Left lobe of liver (tissue), 2 donors: ENCODE results near the gene KRT27. TPM values are rescaled to one million over a fixed set of nuclear protein-coding genes. Genes with fewer than 3 reads are reported as not detected.
A peak's percentile ranks its signal among the peaks of the same experiment; 100 is the strongest.

ENCODE experiments used
- ATAC-seq: fragments of 200-7000 bp; cut with Tn5 transposase; one replicate; pipeline ENCODE4 v1.9.1; 2020; ENCODE audit warnings: mild to moderate bottlenecking, moderate library complexity
- DNase-seq: peaks from one replicate; pipeline ENCODE4 v3.0.0-alpha.2; 2020; ENCODE audit warnings: low spot score
- total RNA-seq: library from RNA; stranded (reverse); gene quantifications from one replicate; pipeline ENCODE4 v1.2.1, GENCODE V29; 2021
- donor health status: DM: no; HTN: no; CAD: no; lungs with moderate emphysema.
- donor health status: DM: no; HTN: yes; CAD: no.

KRT27 gene
- total RNA-seq, 1 donor from 2014 or later = not detected

DNA sequence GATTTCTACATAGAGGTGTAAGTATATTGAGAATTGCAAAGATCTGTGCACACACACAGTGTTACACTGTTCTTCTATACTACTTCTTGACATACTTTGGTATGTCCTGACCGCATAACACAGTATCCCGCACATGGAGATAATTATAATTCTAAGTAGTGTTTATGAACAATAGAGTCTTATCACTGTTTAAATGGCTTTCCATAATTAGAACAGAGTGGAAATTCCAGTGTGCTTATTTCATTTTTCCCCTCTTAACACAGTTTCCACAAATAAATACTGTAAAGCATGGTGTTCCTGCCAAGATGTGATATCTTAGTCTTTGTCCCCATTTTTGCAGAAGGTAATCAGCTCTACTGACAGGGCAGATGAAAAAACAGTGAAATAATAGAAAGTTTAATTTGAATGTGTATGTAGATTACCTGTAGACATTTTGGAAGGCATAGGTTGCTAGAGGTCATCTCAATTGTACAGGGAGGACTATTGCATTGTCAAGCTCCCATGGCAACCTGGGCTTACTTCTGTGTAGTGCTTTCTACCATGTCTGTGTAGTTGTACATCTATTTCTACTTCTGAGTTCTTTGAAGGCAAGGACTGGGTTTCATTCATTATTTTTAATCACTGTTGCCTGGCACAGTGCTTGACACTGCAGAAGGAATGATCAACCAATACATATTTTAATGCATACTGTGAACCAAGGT, 27.5 kb upstream of the KRT27 start:
- ATAC-seq (no peak), DNase-seq (no peak)

DNA sequence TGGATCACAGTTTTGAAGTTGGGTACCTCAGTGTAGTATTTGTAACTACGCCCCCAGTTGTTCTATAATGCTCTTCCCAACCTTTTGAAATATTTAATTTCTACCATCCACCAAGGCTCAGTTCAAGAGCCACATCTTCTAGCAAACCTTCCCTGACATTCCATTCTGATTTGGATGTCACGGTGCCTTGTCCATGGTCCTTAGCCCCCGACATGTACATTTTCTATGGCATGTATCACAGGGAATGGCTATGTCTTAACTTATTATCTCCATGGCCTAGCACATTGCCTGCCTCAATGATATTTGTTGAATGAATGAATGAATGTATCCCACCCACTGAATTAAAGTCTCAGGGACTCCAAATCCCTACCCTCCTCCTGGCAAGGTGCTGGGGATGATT, 23.8 kb upstream of the KRT27 start:
- no peak for DNase-seq

DNA sequence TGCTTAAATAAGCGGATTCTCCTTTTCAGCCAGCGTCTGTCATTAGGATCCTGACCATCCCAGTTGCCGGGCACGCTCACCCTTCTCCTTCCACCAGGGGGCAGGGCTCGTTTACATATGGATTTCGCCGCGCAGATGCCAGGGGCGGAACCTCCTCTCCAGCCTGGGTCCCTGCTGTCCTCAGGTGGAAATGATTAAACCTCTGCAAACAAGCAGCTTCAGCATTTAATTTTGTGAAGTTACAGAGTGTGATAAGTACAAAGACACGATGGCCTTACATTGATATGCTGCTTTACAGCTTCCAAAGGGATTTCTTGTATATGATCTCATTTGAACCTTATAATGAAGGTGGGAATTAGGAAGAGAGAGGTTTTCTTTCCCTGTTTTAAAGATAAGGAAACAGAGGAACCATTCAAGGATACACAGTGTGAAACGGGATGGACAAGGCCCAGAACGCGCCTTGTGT, 21.3 kb upstream of the KRT27 start:
- DNase-seq = peak; percentile 75
- peak; percentile 100 for ATAC-seq

More for the DNA sequence above, 23.8 kb upstream of the KRT27 start:
- ATAC-seq = no peak

- ATAC-seq (no peak), DNase-seq (no peak)
Observed at GRCh38 chr17:40801157-40801556, 18.8 kb upstream of the KRT27 start.

GRCh38 chr17:40800381-40800780, 18.0 kb upstream of the KRT27 start:
- ATAC-seq = no peak
- no peak for DNase-seq

- no peak for ATAC-seq
- no peak for DNase-seq
Observed at GRCh38 chr17:40799859-40800258, 17.5 kb upstream of the KRT27 start, which contains the start of gene KRT28. Gene KRT28 (minus strand): TSS chr17:40799959. CDS start chr17:40799893, 66 bp downstream.

- no peak for DNase-seq
- ATAC-seq = no peak
Observed at GRCh38 chr17:40796846-40797245, 14.5 kb upstream of the KRT27 start.

- ATAC-seq (no peak), DNase-seq (no peak)
Observed at GRCh38 chr17:40795019-40795667, 12.8 kb upstream of the KRT27 start.

DNA sequence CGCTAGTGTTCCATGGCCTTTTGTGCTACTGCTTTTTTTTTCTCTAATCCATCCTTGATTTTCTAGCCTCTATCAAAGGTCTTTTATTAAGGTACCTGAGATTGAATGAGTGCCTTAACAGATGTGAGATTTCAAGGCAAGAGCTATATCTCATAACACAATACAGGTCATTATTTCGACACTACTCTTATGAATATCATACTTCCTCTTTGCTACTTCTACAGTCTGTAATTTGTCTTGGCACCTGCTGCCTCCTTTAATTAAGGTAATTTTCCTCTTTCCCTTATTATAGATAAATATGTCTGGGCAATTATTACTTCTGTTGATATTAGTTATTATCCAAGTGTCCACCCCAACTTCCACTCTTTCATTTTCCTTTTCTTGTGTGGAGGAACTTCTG, 12.1 kb upstream of the KRT27 start:
- no peak for ATAC-seq
- no peak for DNase-seq

GRCh38 chr17:40793832-40794231, 11.5 kb upstream of the KRT27 start:
- DNase-seq (no peak), ATAC-seq (no peak)

DNA sequence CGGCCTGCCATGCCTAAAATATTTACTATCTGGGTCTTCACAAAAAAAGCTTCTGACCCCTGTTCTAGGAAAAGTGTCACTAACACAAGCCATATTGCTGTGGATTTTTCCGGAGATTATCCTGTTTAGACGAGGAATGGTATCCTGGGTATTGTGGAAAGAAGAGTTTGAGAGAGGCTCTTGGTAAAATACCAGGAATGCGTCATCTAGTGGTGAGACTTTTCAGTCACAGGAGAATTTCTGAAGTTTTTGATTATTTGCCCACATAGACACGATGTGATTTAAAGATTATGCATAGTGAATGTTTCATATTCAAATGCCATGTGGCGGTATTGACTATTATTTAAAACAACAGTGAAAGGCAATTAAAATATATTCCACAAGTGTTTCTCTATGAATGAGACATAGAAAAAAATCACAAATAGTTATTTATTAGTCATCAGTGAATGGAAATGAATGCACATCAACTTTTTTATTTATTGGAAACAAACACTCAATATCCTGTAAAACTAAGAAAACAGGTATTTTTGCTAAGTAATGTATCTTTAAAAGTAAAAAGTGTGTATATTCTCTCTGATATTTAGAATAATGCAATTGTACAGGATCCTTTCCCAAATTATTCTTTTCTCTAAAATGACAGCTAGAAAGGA, 9.6 kb upstream of the KRT27 start:
- ATAC-seq (peak; percentile 82), DNase-seq (no peak)

DNA sequence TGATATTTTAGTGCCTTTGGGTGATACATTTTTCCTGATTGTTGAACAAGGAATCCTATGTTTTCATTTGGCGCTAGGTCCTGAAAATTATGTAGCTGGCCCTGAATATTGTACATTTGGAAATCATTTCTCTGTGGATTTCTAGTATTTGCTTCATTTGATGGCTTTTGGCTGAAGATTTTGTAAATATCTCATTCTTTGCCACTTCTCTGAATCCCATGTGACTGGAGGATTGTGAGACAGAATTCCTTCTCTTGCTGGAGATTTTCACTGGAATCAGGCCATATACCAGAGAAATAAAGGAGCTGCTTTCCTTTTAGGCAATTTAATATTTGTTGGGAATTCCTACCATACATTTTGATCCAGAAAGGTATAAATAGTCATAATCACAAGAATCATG, 8.8 kb upstream of the KRT27 start:
- ATAC-seq = no peak
- DNase-seq = no peak

GRCh38 chr17:40779181-40779909, 3.0 kb downstream of the KRT27 start:
- DNase-seq (no peak), ATAC-seq (no peak)

GRCh38 chr17:40778461-40778860, 3.9 kb downstream of the KRT27 start:
- ATAC-seq (no peak), DNase-seq (no peak)

GRCh38 chr17:40777971-40778370, 4.4 kb downstream of the KRT27 start:
- DNase-seq = no peak
- ATAC-seq = no peak

DNA sequence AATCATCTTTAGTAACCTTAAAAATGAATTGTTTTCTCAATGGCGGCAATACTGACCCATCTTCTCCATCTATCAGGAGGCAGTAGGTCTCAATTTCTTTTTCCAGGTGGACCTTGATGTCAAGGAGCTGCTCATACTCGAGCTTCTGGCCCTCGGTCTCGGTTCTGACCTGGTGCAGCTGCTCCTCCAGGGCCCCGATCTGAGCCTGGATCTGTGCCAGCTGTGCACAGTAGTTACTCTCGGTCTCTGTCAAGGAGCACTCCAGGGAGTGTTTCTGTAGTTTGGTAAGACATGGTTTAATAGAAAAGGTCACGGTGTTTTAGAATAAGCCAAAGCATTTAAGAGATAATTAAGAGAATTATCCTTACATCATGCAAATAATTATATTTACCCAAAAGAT, 4.9 kb downstream of the KRT27 start:
- DNase-seq (no peak), ATAC-seq (no peak)

GRCh38 chr17:40775945-40776344, 6.4 kb downstream of the KRT27 start:
- ATAC-seq (no peak), DNase-seq (no peak)

DNA sequence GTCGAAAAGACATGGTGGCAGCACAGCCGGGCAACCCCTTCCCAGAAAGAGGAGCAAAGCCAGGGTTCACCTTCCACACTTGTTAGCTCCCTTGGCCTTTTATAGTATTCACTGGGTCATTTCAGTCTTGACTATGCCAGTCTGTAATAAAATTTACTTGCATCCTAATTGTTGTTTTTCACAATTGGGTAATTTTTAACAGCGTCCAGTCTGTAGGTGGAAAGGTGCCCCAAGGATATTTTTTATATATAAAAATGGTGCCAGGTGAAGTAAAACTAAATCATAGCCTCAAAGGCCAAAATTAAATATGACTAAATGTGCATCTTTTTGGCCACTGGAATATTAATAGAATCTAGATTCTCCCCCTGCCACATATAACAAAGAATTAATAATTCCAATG, 10.2 kb downstream of the KRT27 start, which contains the start of gene KRT26:
TSS of gene KRT26 (minus strand) at position 101 of the 400 bp plus-strand sequence. CDS start at position 13, 88 bp downstream.
- DNase-seq (no peak), ATAC-seq (no peak)

DNA sequence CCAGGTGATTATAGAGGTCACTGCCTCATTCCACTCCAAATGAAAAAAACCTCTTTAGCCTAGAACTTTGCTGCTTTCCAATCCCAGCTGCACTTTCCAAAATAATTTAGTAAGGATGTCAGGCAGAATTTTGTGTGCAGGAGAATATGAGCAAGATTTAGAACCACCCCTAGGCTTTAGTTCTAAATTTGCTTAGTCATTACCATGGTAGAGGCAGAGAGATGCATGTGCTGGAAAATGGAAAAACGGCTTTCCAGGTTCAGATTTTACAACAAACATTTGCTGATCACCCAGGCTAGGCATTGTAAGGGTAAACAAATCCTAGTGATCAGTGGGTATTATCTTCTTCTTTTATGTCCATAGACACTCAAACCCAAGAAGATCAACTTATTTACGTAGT, 16.7 kb downstream of the KRT27 start:
- ATAC-seq = no peak
- DNase-seq = no peak

DNA sequence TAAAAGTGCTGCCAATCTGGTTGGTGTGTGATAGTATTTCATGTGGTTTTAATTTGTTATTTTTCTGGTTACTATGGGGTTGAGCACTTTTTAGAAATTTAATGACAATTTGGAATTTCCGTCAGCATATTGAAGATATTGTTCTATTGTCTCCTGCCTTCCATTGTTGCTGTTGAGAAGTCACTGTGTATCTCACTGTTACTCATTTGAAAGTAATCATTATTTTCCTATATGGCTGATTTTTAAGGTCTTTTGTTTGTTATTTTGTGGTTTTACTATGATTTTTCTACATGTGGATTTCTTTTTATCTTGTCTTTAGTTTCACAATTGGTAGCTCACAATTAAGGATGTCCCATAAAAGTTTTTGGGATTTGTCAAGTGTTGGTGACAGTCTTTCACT, 18.6 kb downstream of the KRT27 start:
- DNase-seq (no peak), ATAC-seq (no peak)
